ENCODE measurements around the gene ABHD17C. TPM values are rescaled to one million over a fixed set of nuclear protein-coding genes. Genes with fewer than 3 reads are reported as not detected.

The ABHD17C gene
- total RNA-seq, 1 donor from 2014 or later = 9.3 TPM

- Histone ChIP-seq H3K27ac (no peak overlapping the region), H3K27me3 (no peaks in the 10 kb centered on the region), H3K9me3 (ENCODE audit: low read depth) (no peaks in the 10 kb centered on the region), H3K4me2 (no peak overlapping the region), H3K79me2 (ENCODE audit: low read depth) (no peaks in the 10 kb centered on the region), H3K4me1 (peaks cover 21% of the 10 kb centered on the region), H2AFZ (replicated peaks) (no peak overlapping the region), H3F3A (ENCODE audit: low read depth) (no peaks in the 10 kb centered on the region), H3K9ac (no peak overlapping the region), H3K4me3 (no peak overlapping the region), H4K20me1 (ENCODE audit: low read depth) (peaks cover 4% of the 10 kb centered on the region), H3K36me3 (no peaks in the 10 kb centered on the region)
- Mint-ChIP-seq H3K36me3 (peaks cover 12% of the 10 kb centered on the region), H3K4me3 (no peak overlapping the region), H3K27ac (no peak overlapping the region), H3K4me1 (peaks cover 23% of the 10 kb centered on the region), H3K27me3 (ENCODE audit: insufficient read depth, low read depth) (no peaks in the 10 kb centered on the region), H3K9me3 (no peaks in the 10 kb centered on the region)
- TF ChIP-seq CTCF (IDR thresholded peaks at IDR 0.05) = no peak
- no peak for TF ChIP-seq EZH2 (IDR thresholded peaks at IDR 0.05)
- no peak for TF ChIP-seq EZH2phosphoT487 (IDR thresholded peaks at IDR 0.05)
- no peak for DNase-seq (ENCODE audit: low spot score)
Measured at GRCh38 chr15:80752204-80752603, 57.1 kb downstream of the ABHD17C start.

GRCh38 chr15:80753161-80753560, 58.1 kb downstream of the ABHD17C start:
- peaks cover 12% of the 10 kb centered on the region for H3K36me3 Mint-ChIP-seq

GRCh38 chr15:80754014-80754413, 58.9 kb downstream of the ABHD17C start:
- Histone ChIP-seq H3F3A (ENCODE audit: low read depth) (no peaks in the 10 kb centered on the region), H4K20me1 (ENCODE audit: low read depth) (no peaks in the 10 kb centered on the region), H3K9me3 (ENCODE audit: low read depth) (no peaks in the 10 kb centered on the region), H3K9ac (no peak overlapping the region), H3K4me3 (no peak overlapping the region), H3K79me2 (ENCODE audit: low read depth) (no peaks in the 10 kb centered on the region), H3K4me1 (peaks cover 15% of the 10 kb centered on the region), H3K27me3 (no peaks in the 10 kb centered on the region), H3K36me3 (no peaks in the 10 kb centered on the region), H3K4me2 (no peak overlapping the region), H2AFZ (replicated peaks) (no peak overlapping the region), H3K27ac (no peak overlapping the region)
- Mint-ChIP-seq H3K36me3 (peaks cover 10% of the 10 kb centered on the region), H3K9me3 (no peaks in the 10 kb centered on the region), H3K27me3 (ENCODE audit: insufficient read depth, low read depth) (no peaks in the 10 kb centered on the region), H3K4me1 (peaks cover 12% of the 10 kb centered on the region), H3K27ac (no peak overlapping the region), H3K4me3 (no peak overlapping the region)
- TF ChIP-seq CTCF (IDR thresholded peaks at IDR 0.05) (no peak), EZH2phosphoT487 (IDR thresholded peaks at IDR 0.05) (no peak), EZH2 (IDR thresholded peaks at IDR 0.05) (no peak)
- DNase-seq (ENCODE audit: low spot score) = no peak

More at GRCh38 chr15:80753161-80753560, 58.1 kb downstream of the ABHD17C start:
- no peak overlapping the region for H3K4me2 ChIP-seq
- no peak overlapping the region for H2AFZ ChIP-seq (replicated peaks)
- TF ChIP-seq EZH2 (IDR thresholded peaks at IDR 0.05) (no peak), CTCF (IDR thresholded peaks at IDR 0.05) (no peak), EZH2phosphoT487 (IDR thresholded peaks at IDR 0.05) (no peak)
- H3K79me2 ChIP-seq (ENCODE audit: low read depth) = no peaks in the 10 kb centered on the region
- no peak for DNase-seq (ENCODE audit: low spot score)
- H3F3A ChIP-seq (ENCODE audit: low read depth) = no peaks in the 10 kb centered on the region
- H3K4me3 ChIP-seq = no peak overlapping the region
- H3K27me3 ChIP-seq = no peaks in the 10 kb centered on the region
- H4K20me1 ChIP-seq (ENCODE audit: low read depth) = no peaks in the 10 kb centered on the region
- Mint-ChIP-seq H3K9me3 (no peaks in the 10 kb centered on the region), H3K27ac (no peak overlapping the region), H3K4me1 (peaks cover 16% of the 10 kb centered on the region), H3K4me3 (no peak overlapping the region), H3K27me3 (ENCODE audit: insufficient read depth, low read depth) (no peaks in the 10 kb centered on the region)
- H3K27ac ChIP-seq = no peak overlapping the region
- H3K9me3 ChIP-seq (ENCODE audit: low read depth) = no peaks in the 10 kb centered on the region
- no peaks in the 10 kb centered on the region for H3K36me3 ChIP-seq
- no peak overlapping the region for H3K9ac ChIP-seq
- peaks cover 12% of the 10 kb centered on the region for H3K4me1 ChIP-seq
